ENCODE measurements around the gene C1orf105. TPM values are rescaled to one million over a fixed set of nuclear protein-coding genes. Genes with fewer than 3 reads are reported as not detected.
A peak's percentile ranks its signal among the peaks of the same experiment; 100 is the strongest.

The C1orf105 gene
- total RNA-seq, 2 experiments from 2014 or later = not detected

DNA sequence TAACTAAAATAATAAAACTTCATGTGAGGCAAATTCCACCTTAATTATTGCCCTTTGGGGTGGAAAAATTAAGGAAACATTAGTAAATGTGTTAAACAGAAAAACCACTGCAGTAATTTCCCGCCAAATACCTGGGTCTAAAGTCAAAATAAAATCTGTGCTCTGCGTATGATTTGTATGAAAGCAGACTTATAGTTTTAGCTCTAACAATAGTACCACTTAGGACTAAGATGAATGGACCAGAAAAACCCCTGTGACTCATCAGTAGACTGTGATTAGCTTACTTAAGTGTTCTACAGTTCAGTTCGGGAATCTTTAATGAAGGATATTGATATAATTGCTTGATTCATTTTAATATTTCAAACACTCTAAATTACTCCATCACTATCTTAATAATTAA is 23.3 kb upstream of the C1orf105 start:
- DNase-seq (no peak), ATAC-seq (no peak)
- H3K36me3 Mint-ChIP-seq (ENCODE audit: low read depth) = peaks cover 19% of the 10 kb centered on the region
- H3K4me1 Mint-ChIP-seq (ENCODE audit: low read depth) = peaks cover 68% of the 10 kb centered on the region
- H3K27ac Mint-ChIP-seq = no peak overlapping the region
- ChIA-PET POLR2A (no interaction called here), CTCF (interaction anchor here (1.1 to 6.6 kb wide), 4 partner anchors 37 to 393 kb away, joined by 3 to 56 read pairs (median 18); no protein-coding TSS in a partner anchor)
- H3K27me3 Mint-ChIP-seq (ENCODE audit: low read depth) = no peaks in the 10 kb centered on the region
- H3K9me3 Mint-ChIP-seq (ENCODE audit: insufficient read depth) = no peaks in the 10 kb centered on the region
- no peak overlapping the region for H3K4me3 Mint-ChIP-seq

- no peaks in the 10 kb centered on the region for H3K9me3 Mint-ChIP-seq (ENCODE audit: insufficient read depth)
- DNase-seq (no peak), ATAC-seq (no peak)
- ChIA-PET CTCF (interaction anchor here (1.0 to 6.6 kb wide), 5 partner anchors 38 to 394 kb away, joined by 3 to 56 read pairs (median 3); no protein-coding TSS in a partner anchor), POLR2A (no interaction called here)
- H3K27ac Mint-ChIP-seq = no peak overlapping the region
- H3K4me1 Mint-ChIP-seq (ENCODE audit: low read depth) = peaks cover 66% of the 10 kb centered on the region
- peaks cover 17% of the 10 kb centered on the region for H3K36me3 Mint-ChIP-seq (ENCODE audit: low read depth)
- no peak overlapping the region for H3K4me3 Mint-ChIP-seq
- no peaks in the 10 kb centered on the region for H3K27me3 Mint-ChIP-seq (ENCODE audit: low read depth)
Measured at GRCh38 chr1:172397633-172398032, 22.9 kb upstream of the C1orf105 start.

GRCh38 chr1:172398193-172398592 is 22.3 kb upstream of the C1orf105 start:
- POLR2A ChIA-PET = interaction anchor here (0.8 kb wide), 1 partner anchor 39 kb away, joined by 3 read pairs; no protein-coding TSS in a partner anchor
- ATAC-seq = no peak
- Mint-ChIP-seq H3K36me3 (ENCODE audit: low read depth) (peaks cover 13% of the 10 kb centered on the region), H3K27me3 (ENCODE audit: low read depth) (no peaks in the 10 kb centered on the region), H3K27ac (no peak overlapping the region), H3K4me3 (no peak overlapping the region), H3K9me3 (ENCODE audit: insufficient read depth) (no peaks in the 10 kb centered on the region), H3K4me1 (ENCODE audit: low read depth) (peaks cover 69% of the 10 kb centered on the region)
- no peak for DNase-seq
- CTCF ChIA-PET = interaction anchor here (0.9 to 6.6 kb wide), 11 partner anchors 16 to 412 kb away, joined by 3 to 56 read pairs (median 5); no protein-coding TSS in a partner anchor

- H3K4me1 Mint-ChIP-seq (ENCODE audit: low read depth) = peaks cover 64% of the 10 kb centered on the region
- ChIA-PET POLR2A (interaction anchor here (0.6 kb wide), 1 partner anchor 54 kb away, joined by 3 read pairs; no protein-coding TSS in a partner anchor), CTCF (interaction anchor here (0.6 to 6.6 kb wide), 40 partner anchors 9 to 599 kb away, joined by 3 to 56 read pairs (median 4); partner anchors contain the start of gene PIGC)
- DNase-seq (peak; percentile 31), ATAC-seq (no peak)
- peaks cover 9% of the 10 kb centered on the region for H3K36me3 Mint-ChIP-seq (ENCODE audit: low read depth)
- peak overlapping the region; percentile 31 for H3K4me3 Mint-ChIP-seq
- H3K27me3 Mint-ChIP-seq (ENCODE audit: low read depth) = no peaks in the 10 kb centered on the region
- H3K27ac Mint-ChIP-seq = peak overlapping the region; percentile 63
- no peaks in the 10 kb centered on the region for H3K9me3 Mint-ChIP-seq (ENCODE audit: insufficient read depth)
Measured at GRCh38 chr1:172398970-172399755, 21.3 kb upstream of the C1orf105 start.

- ATAC-seq = no peak
- no peak for DNase-seq
- ChIA-PET POLR2A (interaction anchor here (0.6 kb wide), 1 partner anchor 55 kb away, joined by 3 read pairs; no protein-coding TSS in a partner anchor), CTCF (interaction anchor here (0.6 to 6.6 kb wide), 44 partner anchors 8 to 755 kb away, joined by 3 to 56 read pairs (median 4); partner anchors contain the start of gene PIGC)
- Mint-ChIP-seq H3K36me3 (ENCODE audit: low read depth) (peaks cover 3% of the 10 kb centered on the region), H3K27me3 (ENCODE audit: low read depth) (no peaks in the 10 kb centered on the region), H3K4me1 (ENCODE audit: low read depth) (peaks cover 56% of the 10 kb centered on the region), H3K27ac (no peak overlapping the region), H3K4me3 (no peak overlapping the region), H3K9me3 (ENCODE audit: insufficient read depth) (no peaks in the 10 kb centered on the region)
Measured at GRCh38 chr1:172399756-172400721, 20.4 kb upstream of the C1orf105 start.

DNA sequence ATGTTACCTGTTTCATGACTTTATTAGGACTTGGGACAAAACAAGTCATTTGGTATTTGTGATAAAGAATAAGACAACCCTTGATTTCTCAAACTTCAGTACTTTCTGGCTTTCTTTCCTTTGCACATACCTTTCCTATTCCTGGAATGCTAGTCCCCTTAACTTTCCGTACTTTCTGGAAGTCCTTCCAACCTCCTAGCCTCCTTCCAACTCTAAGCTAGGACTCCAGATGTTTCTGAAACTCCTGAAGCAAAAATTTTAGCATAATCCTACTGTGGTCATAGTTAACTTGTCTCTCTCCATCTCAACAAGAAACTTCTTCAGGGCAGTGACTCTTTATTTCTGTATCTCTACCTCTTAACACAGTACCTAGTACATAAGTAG is 19.8 kb upstream of the C1orf105 start:
- ATAC-seq (no peak), DNase-seq (no peak)
- H3K27ac Mint-ChIP-seq = no peak overlapping the region
- peaks cover 3% of the 10 kb centered on the region for H3K36me3 Mint-ChIP-seq (ENCODE audit: low read depth)
- no peak overlapping the region for H3K4me3 Mint-ChIP-seq
- H3K4me1 Mint-ChIP-seq (ENCODE audit: low read depth) = peaks cover 49% of the 10 kb centered on the region
- no peaks in the 10 kb centered on the region for H3K9me3 Mint-ChIP-seq (ENCODE audit: insufficient read depth)
- ChIA-PET POLR2A (no interaction called here), CTCF (interaction anchor here (0.7 to 6.6 kb wide), 17 partner anchors 11 to 756 kb away, joined by 3 to 56 read pairs (median 4); partner anchors contain the start of gene PIGC)
- H3K27me3 Mint-ChIP-seq (ENCODE audit: low read depth) = no peaks in the 10 kb centered on the region

DNA sequence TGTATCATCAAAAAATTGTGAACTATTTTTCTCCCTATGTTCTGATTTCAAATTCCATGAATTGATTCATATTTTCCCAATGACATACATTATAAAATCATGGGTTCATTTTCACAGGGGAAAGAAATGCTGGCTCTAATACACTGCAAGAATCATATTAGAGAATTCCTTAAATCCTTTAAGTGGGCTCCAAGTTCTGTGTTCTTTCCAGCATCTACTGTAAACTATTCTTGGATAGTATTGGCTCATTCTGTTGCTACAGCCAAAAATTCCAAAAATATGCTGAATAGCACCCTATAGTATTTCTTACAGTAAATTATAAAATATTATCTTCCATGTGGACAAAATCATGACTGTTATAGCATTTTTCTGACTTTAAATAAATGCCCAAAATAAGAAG is 19.0 kb upstream of the C1orf105 start:
- DNase-seq (no peak), ATAC-seq (no peak)
- ChIA-PET POLR2A (no interaction called here), CTCF (interaction anchor here (0.9 to 6.6 kb wide), 9 partner anchors 10 to 757 kb away, joined by 3 to 56 read pairs (median 9); partner anchors contain the start of gene PIGC)
- Mint-ChIP-seq H3K27ac (no peak overlapping the region), H3K4me1 (ENCODE audit: low read depth) (peaks cover 44% of the 10 kb centered on the region), H3K4me3 (no peak overlapping the region), H3K36me3 (ENCODE audit: low read depth) (no peaks in the 10 kb centered on the region), H3K27me3 (ENCODE audit: low read depth) (no peaks in the 10 kb centered on the region), H3K9me3 (ENCODE audit: insufficient read depth) (no peaks in the 10 kb centered on the region)

DNA sequence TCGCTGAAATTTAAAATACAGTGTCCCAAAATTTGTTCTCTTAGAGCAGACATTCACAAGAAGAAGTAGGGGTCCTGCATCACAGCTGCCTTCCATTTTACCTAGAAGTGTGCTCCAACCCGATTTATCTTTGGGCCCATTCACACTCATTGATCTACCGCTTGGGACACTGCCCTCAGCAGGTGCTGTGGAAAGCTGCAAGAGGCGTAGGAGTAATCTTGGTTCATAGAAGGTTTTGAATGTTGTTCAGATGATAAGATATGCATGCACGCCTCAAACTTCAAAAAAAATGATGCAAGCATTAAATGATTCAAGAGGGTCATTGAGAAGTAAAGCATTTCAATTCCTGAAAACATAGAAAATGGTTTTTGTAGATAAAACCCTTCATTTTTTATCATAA is 18.6 kb upstream of the C1orf105 start:
- CTCF ChIA-PET = interaction anchor here (0.9 to 6.6 kb wide), 8 partner anchors 9 to 399 kb away, joined by 3 to 56 read pairs (median 9); partner anchors contain the start of gene PIGC
- H3K4me3 Mint-ChIP-seq = no peak overlapping the region
- no peaks in the 10 kb centered on the region for H3K9me3 Mint-ChIP-seq (ENCODE audit: insufficient read depth)
- H3K27me3 Mint-ChIP-seq (ENCODE audit: low read depth) = no peaks in the 10 kb centered on the region
- no peak for ATAC-seq
- DNase-seq = no peak
- peaks cover 44% of the 10 kb centered on the region for H3K4me1 Mint-ChIP-seq (ENCODE audit: low read depth)
- POLR2A ChIA-PET = no interaction called here
- H3K36me3 Mint-ChIP-seq (ENCODE audit: low read depth) = no peaks in the 10 kb centered on the region
- no peak overlapping the region for H3K27ac Mint-ChIP-seq

GRCh38 chr1:172402878-172403569 is 17.5 kb upstream of the C1orf105 start:
- CTCF ChIA-PET = interaction anchor here (0.6 to 6.6 kb wide), 9 partner anchors 13 to 632 kb away, joined by 3 to 56 read pairs (median 3); no protein-coding TSS in a partner anchor
- no peaks in the 10 kb centered on the region for H3K36me3 Mint-ChIP-seq (ENCODE audit: low read depth)
- H3K9me3 Mint-ChIP-seq (ENCODE audit: insufficient read depth) = no peaks in the 10 kb centered on the region
- H3K4me1 Mint-ChIP-seq (ENCODE audit: low read depth) = peaks cover 43% of the 10 kb centered on the region
- no peak overlapping the region for H3K27ac Mint-ChIP-seq
- H3K4me3 Mint-ChIP-seq = no peak overlapping the region
- DNase-seq = no peak
- no peak for ATAC-seq
- H3K27me3 Mint-ChIP-seq (ENCODE audit: low read depth) = no peaks in the 10 kb centered on the region
- POLR2A ChIA-PET = no interaction called here

- no peak overlapping the region for H3K4me3 Mint-ChIP-seq
- POLR2A ChIA-PET = no interaction called here
- CTCF ChIA-PET = interaction anchor here (1.1 to 4.4 kb wide), 4 partner anchors 11 to 401 kb away, joined by 3 to 18 read pairs (median 6); no protein-coding TSS in a partner anchor
- H3K4me1 Mint-ChIP-seq (ENCODE audit: low read depth) = peaks cover 32% of the 10 kb centered on the region
- no peaks in the 10 kb centered on the region for H3K9me3 Mint-ChIP-seq (ENCODE audit: insufficient read depth)
- H3K27ac Mint-ChIP-seq = no peak overlapping the region
- H3K36me3 Mint-ChIP-seq (ENCODE audit: low read depth) = no peaks in the 10 kb centered on the region
- no peaks in the 10 kb centered on the region for H3K27me3 Mint-ChIP-seq (ENCODE audit: low read depth)
- no peak for DNase-seq
- no peak for ATAC-seq
Measured at GRCh38 chr1:172404121-172404520, 16.4 kb upstream of the C1orf105 start.

- CTCF ChIA-PET = interaction anchor here (1.0 to 4.4 kb wide), 5 partner anchors 11 to 403 kb away, joined by 3 to 18 read pairs (median 4); partner anchors contain the start of gene PIGC
- no peak overlapping the region for H3K27ac Mint-ChIP-seq
- no peaks in the 10 kb centered on the region for H3K36me3 Mint-ChIP-seq (ENCODE audit: low read depth)
- peaks cover 14% of the 10 kb centered on the region for H3K4me1 Mint-ChIP-seq (ENCODE audit: low read depth)
- no peak for ATAC-seq
- H3K27me3 Mint-ChIP-seq (ENCODE audit: low read depth) = no peaks in the 10 kb centered on the region
- H3K9me3 Mint-ChIP-seq (ENCODE audit: insufficient read depth) = no peaks in the 10 kb centered on the region
- no peak for DNase-seq
- no peak overlapping the region for H3K4me3 Mint-ChIP-seq
- POLR2A ChIA-PET = interaction anchor here (0.7 kb wide), 1 partner anchor 252 kb away, joined by 3 read pairs; no protein-coding TSS in a partner anchor
Measured at GRCh38 chr1:172405912-172406311, 14.6 kb upstream of the C1orf105 start.

All from activated CD8-positive, alpha-beta T cell treated with anti-CD3 and anti-CD28 coated beads, Interleukin-2, amount 10 ng/mL, durations not matched to agents 7 days and 5 days (primary cell).